IPS DF 19.7 (cell line): Measurements from ENCODE around the gene SOX21.

Experiments
- DNase-seq: peaks from one replicate; pipeline ENCODE4 v3.0.0-alpha.2; 2013; ENCODE audit warnings: low read depth, low spot score

Gene SOX21

DNA sequence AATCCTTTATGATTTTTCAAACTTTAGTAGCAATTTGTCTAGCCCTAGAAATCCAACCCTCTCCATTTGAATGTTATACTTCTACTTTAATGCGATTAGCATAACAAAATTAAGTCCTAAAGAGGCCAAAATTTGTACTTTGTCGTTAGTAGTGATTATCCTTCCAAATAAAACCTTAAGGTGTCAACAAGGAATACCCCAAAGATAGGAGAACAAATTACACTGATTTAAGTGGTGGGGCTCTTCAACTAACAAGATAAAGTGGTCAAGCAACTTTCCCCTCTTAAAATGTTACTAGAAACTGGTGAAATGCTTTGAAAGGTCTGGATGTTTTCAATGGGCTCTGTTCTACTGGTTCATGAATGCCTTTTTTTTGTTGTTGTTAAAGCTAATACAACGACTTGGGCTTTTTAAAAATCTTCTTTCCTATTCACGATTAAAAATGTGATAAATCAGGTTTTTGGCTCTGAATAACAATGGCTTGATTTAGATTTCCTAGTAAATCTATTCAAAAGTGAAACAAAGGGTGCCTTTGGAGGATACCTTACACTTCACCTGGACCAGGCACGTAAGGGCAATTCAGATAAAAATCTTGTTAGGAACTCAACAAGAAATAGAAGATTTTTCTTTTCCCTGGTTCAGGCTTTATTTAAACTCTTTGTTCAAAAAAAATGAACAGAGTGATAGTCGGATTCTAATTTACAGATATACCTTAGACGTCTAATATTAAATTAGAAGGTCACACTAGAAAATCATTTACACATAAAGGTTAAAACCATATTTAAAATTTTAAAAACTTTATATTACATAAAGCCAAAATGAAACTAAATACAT is 3.1 kb downstream of the SOX21 start:
- DNase-seq: no peak

DNA sequence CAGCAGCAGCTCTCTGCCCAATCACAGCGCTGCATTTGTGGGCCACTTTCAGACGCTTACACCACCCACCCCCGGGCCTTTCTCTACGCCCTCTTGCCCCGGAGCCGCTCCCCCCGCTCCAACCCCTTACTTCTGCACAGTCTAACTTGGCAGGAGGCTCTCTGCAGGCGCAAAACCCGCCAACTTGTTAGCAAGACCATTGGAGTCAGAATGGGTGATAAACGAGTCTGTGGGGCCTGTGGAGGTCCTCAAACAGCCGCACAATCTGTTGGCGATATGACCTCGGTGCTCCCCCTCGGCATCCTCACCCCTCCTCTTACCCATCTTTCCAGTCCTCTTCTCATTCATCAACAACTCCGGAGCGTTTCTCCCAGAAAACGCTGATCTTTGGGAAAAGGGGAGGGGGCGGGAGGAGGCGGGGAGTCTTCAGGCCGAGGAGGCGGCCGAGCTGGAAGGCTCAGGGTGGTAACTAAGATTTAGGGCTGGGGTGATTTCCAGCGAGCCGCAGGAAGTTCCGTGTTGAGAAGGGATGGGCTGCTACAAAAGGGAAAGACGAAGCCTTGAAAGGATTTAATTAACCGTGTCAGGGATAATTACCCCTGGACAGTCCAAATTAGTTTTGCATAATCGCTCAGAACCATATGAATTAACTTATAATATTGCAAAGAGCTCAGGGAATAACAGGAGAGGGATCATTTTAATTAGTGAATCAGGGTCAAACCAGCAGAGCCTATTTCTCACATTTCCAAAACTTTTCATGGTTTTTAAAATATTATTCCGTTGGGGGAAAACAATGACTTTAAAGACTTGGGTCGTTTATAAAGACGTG is 4.1 kb downstream of the SOX21 start:
- no peak for DNase-seq

DNA sequence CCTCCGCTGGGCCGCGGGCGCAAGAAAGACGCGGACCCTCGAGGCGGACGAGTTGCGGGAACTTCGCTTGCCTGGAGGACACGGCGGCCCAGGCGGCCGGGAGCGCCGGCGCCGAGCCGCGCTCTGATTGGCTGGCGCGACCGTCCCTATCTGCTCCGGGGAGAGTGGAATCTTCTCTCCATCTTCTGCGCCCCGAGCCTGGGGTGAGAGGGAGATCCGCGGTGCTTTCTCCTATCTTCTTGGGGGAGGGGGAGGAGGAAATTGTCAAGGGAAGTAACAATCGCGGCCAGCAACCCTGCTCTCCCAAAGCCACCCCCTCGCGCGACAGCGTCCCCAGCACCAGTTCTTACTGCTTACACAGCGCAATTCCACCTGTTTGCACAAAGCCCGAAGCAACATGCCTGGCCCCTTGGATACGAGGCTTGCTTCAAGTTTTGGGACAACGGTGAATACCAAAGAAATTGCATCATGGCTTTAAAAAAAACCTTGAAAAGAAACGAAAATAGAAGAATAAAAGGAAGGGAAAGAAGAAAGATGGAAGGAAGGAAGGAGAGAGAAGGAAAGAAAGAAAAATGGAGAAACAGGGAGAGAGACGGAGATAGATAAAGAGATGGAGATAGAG is 4.8 kb downstream of the SOX21 start:
- DNase-seq: no peak

DNA sequence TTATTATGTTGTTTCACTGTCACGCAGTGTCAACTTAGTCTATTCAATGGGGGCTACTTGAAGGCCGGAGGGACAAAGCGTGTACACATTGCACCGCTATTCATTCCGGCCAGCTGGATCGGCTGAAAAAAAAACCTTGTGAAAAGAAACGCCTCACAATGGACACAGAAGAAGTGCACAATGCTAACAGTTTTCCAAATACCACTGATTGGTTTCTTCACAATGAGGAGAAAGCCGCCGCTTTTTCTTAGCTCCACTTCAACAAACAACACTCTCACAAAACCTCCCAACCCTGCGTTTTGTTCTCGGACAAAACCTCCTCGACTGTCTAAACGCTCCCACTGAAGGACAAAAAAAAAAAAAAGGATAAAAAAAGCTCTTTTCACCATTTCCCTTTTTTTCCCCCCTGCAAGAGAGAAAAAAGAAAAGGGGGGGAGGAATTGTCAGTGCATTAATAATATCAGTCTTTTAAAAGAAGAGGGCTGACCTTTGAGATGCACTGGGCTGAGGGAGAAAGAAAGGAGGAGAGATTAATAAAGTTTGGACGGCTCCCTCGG is 5.4 kb downstream of the SOX21 start:
- DNase-seq: no peak

DNA sequence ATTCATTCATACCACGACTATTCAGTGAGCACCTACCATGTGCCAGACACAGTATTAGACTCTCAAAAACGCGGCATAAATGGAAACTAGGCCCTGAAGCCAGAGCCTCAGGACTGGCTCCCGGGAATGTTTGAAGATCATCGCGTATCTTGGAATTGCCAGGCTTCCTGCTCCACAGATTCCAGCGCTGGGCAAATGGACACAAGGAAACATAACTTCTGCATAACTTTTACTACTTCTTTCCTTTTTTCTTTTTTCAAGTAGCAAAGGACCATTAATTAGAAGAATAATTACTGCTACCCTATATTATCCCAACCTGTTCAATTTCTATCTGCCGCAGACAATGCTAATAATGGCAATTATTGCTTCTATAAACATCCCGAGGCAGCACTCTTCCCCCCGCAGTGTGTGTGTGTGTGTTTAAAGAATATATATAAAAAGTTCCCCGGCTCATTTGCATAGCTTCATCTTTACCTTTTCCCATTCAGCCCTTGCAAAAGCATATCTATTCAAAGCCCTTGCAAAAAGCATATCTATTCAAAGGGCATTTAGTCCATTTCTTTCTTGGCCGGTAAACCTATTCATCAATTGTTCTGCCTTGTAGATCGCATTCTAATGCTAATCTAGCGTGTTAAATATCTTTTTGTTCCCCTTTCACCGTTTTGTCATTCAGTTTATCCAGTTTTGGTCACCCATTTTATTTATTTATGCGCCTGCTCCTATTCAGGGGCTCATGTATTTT is 6.1 kb downstream of the SOX21 start:
- DNase-seq: no peak

DNA sequence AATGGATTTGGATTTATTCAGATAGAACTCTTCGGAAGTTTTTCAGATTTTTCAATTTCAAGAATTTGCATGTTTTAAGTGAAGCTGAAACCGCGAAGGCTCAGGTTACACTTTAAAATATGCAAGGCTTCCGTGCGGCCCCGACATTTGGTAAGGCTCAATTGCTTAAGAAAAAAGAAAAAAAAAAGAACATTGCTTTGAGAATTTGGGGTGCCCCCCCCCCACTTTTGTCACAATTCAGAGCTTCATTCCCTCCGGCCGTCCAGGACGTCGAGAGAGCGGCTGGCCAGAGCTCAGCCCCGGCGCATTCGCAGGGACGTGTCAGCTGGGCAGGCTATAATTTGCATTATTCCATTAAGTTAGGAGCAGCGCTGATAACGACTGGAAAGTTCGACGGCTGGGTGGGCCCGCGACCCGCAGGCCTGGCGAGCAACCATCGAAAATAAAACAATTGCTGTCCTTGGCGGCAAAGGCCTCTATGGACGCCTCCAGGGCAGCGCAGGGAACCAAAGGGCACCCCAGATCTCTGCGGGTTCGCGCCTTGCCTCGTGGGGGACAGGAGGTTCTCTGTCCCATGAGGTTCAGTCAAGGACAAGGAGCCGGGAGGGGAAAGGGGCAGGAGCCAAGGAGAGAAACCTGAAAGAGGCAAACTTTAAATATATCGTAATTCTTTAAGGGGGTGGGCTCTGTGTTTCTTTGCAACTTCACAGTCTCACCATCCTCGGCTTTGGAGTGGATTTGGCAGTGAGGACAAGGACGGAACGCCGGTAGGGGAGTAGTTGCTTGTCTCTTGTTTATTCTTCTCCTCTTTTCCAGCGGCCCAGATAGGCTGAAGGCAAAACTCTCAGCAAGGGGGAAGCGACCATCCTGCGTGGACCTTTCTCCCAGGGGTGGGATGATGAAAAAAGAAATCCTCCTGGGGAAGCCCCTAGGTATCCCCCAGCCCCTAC is 7.0 kb downstream of the SOX21 start:
- DNase-seq: no peak

DNA sequence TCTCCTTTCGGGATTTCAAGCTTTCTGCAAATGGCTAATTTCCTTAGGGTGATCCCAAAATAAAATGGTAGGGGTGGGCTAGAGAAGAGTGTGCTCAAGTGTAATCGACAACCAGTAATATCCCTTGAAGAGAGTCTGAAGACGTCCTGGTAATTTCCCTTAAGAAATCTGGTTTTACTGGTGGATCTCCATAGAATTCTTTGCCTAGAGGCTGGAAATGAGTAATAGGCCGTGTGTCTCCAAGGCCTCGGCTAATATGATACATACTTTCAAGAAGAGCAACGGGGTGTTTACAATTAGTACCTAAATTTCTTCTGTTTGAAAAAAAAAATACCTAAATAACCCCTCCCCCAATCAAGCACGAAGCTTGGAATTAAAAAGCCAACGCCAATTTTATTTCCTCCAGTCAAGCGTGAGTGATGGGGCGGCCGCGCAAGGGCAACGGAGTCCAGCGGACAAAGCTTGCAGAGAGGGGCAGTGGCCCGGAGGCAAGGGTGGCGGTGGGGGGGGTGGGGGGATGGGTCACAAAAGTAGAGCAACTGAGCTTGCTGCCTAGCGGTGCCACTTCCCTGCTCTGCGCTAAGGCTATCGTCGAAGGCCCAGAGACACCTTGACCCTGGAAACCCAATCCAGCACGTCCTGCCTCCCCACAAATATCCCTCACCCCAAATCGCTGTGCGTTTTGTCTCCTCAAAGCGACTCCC is 7.8 kb downstream of the SOX21 start:
- DNase-seq: no peak

DNA sequence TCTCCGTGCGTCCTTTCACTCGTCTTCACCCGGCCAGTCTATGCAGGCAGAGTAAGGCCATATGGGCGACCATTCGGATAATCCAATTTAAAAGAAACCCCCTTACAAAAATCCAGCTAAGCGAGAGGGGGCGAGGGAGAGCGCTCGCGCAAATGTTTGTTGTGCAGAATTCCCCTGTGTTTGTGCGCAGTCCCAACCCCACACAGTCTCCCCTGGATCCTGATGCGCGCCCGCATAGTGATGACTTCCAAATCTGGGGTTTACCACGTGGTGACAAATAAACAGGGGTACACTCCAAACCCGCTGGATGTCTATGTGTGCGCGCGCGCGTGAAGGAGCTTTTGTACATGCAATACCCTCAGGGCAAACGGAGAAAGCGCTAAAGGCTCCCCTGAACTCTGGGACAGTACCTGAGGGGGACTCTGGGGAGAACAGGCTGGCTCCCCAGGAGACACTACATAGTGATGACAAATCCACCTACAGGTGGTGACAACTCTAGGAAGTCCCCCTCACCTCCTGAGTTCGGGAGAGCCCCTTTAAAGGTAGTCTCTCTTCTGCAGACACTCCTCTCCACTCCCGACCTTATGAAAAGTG is 8.5 kb downstream of the SOX21 start:
- DNase-seq: no peak

DNA sequence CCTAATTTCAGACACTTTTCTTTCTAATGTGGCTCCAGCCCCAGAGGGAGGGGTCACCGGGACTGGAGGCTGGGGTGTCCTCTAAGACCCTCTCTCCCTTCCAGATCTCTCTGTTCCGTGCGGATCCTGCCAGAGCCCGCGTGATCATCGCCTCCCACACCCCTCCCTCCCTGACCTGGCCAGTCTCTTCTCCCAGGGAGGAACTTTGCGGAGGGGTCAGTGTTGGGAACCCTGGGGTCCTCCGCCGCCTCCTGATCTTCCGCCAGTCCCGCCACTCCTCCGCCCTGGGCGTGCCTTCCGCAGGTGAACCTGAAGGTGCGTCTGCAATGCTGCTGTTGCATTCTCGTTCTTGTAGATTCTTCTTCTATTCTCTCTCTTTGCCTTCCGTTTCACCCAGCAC is 9.1 kb downstream of the SOX21 start:
- no peak for DNase-seq

DNA sequence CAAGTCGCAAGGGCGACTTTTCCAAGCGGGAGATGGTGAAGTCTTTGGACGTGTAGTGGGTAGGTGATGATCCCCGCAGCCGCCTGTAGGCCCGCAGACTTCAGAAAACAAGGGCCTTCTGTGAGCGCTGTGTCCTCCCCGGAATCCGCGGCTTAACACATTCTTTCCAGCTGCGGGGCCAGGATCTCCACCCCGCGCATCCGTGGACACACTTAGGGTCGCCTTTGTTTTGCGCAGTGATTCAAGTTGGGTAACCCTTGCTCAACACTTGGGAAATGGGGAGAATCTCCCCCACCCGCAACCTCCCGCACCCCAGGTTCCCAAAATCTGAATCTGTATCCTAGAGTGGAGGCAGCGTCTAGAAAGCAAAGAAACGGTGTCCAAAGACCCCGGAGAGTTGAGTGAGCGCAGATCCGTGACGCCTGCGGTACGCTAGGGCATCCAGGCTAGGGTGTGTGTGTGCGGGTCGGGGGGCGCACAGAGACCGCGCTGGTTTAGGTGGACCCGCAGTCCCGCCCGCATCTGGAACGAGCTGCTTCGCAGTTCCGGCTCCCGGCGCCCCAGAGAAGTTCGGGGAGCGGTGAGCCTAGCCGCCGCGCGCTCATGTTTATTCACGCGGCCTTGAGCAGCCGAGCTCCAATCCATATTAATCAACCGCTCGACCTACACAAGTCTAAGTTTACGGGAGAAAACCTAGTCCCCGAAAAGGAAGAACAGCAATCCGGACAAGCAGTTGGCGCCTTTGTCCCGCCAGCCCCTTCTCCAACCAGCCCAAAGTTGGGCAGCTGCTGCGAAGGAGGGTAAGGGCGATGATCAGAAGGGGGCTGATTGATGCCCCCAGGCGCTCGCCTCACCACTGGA is 9.9 kb downstream of the SOX21 start:
- DNase-seq: no peak

DNA sequence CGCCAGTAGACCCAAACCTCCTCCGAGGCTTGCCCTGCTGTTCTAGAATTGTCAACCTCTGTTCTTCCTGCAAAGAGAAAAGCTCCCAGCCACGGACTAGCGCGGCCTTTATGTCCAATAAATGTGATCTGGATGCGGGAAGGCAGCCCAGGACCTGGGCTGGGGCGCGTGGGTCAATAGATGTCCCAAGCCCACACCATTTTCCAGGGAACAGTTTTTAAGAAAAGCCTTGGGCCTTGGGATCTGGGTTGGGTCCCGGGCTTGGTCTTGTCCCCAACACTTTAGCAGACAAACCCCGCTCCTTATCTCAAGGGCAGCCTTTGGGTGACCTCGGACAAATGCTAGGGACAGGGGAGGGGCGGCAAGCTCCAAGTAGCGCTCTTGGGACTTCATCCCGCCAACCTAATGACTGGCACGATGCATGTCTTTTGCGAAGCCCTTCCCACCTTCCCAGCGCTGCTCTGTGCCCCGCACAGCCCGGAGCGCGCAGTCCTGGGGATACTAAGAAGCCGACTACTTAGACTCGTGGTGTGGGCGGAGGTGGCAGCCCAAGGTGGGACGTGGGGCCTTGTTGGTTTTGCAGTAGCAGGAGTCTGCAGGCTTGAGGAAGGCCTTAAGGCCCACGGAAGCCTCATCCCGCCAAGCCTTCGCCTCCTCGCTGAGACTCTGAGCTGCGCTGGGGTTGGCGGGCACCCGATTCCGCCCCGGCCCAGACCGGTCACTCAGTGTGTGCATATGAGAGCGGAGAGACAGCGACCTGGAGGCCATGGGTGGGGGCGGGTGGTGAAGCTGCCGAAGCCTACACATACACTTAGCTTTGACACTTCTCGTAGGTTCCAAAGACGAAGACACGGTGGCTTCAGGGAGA is 10.8 kb downstream of the SOX21 start:
- no peak for DNase-seq

DNA sequence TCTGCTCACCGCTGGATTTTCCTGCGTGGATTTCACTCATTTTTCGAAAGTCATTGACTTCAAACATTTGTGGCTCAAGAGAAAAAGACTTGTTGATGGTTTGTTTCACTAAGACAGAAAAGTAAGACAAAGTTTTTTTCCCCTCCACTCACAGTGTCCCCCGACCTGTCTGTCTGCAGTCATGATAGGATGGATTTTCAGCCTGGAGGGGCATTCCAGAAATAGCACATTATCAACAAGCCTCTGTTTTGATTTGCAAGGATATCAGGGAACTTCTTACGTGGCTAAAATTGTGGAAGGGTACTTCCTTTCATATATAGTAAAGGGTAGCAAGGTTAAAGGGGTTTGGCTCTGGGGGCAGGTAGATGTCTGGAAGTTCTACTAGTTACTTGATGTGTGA is 11.8 kb downstream of the SOX21 start:
- DNase-seq: no peak

DNA sequence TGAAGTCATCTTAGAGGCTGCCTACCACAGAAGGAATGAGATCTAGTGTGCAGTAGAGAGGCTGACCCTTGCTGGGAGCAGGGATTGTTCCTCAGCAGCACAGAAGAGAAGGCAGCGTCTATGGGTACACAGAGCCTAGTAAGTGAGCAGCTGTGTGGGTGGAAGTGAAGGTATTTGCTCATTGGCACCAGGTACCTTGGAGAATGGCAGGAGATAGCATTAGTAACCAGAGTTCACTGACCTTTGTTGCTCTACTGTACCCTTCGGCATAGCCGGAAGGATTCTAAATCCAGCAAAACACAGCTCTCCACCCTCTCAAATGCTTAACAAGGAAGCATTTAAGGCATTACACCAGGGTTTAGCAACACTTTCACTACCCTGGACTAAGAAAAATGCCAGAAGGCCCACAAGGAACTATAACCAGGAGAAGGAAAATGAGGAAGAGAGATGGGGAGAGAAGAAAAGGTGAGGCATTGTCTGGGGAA is 12.3 kb downstream of the SOX21 start:
- no peak for DNase-seq

DNA sequence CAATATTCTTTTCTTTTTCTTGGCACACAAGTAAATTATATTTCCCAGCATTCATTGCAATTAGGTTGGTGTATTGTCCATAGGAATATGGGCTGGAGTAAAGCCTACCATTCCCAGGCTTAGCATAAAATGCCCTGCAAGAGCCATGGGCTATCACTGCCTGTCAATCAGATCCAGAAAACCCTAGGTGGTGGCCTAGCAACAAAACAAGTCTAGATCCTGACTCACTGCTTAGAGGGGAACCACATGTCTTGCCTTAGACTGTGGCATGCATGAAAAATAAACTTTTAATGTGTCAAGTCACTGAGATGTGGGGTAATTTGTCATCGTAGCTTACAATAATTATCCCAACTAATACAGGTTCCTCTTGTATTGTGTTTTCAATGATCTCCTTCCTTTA is 16.2 kb downstream of the SOX21 start:
- DNase-seq: no peak

DNA sequence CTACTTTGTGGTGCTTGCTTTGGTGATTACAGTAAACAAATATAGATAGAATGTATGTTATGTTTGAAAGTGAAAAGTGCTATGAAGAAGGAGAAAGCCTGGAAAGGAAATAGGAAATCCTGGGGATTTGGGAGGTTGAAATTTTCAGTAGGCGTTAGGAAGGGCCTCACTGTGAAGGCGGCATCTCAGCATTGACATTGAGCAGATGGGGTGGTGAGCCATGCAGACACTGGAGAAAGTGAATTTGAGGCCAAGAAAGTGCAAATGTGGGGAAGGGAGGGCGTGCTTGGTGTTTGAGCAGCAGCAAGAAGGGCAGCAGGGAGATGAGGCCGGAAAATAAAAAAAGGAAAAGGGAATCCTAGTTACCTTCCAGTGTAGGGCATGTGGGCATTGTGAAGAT is 20.3 kb downstream of the SOX21 start:
- DNase-seq: no peak

DNA sequence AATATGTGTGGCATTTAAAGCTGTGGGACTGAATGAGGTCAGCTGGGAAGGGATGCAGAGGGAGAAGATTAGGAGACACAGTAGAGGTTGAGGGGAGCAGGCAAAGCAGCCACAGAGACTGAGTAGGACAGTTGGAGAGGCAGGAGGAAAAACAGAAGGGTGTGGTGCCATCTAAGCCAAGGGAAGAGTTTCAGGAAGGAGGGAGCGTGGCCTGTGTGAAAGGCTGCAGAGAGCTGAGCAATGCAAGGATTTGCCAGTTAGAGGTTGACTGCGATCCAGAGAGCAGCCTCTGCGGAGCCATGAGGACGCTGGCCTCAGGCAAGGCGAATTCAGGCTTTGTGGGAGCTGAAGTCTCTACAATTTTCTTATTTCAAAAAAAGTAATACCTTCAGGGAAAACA is 28.9 kb downstream of the SOX21 start:
- DNase-seq: no peak

DNA sequence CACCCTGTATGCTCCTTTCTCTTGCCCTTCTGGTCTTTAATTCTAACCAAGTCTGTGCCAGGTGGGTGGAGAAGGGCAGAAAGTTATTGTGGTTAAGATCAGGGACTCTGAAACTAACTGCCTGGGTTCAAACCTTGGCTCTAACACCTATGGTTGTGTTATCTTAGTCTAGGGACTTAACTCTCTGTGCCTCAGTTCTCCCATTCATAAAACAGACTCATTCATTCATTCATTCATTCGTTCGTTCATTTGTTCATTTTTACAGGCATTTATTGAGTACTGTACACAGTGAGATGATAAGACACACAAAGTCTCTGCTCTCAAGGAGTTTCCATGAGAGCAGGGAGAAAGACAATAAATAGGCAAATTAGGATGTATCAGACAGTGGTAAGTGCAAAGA is 30.1 kb downstream of the SOX21 start:
- no peak for DNase-seq
